HG02588 (cell line): ENCODE measurements around the gene NMNAT3.

ENCODE experiments used
- ATAC-seq: cut with Tn5 transposase; IDR thresholded peaks from one replicate; pipeline ENCODE4 v1.9.1; 2021; ENCODE audit warnings: mild to moderate bottlenecking, moderate library complexity; ENCODE audit not compliant: unreplicated experiment

NMNAT3 gene

DNA sequence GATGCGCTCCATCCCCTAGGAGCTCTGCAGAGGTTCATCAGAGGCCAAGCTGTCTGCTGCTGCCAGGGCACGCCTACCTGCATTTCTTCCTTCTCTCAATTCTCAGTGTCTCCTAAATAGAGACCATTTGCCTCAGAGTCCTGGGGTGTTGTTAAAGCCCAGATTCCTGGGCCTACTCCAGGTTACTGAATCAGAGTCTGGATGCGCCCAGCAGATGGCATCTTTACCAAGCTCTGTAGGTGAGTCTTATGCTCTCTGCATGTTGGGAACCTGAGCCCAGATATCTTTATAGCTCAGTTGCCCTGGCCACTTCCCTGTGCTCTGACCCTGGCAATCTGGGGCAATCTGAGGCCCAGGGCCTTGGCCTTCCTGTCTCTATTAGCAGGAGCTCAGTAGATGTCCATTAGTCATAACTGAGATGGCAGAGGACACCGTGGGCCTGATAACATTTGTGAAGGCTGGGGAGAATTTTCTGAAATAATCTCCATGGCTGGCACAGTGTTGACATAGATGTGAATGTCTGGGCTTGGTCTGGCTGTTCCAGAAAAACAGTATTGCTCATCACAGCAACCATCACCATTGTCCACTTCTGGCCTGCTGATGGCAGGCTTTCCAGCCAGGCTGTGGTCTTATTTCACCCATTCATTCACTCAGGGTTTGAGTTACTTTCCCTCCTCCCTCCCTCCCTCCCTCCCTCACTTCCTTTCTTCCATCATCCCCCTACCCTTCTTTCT, 125.0 kb downstream of the NMNAT3 start:
- no peak for ATAC-seq

DNA sequence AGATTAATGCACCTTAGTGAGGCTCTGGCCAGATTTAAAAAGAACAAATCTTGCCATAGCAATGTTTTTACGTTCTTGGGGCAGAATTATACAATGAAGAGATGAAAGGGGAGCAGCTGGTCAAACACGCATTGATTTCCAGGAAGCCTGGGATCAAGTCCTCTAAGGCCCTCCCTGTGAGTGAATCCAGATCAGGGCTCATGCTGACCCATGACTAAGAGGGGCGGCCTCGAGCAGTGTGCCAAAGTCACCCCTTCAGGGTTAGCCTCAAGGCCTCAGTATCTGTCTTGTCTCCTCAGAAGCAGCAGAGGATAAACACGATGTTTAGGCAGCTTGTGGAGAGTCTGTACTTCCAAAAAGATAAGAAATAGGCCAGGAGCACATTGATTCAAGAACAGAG, 129.0 kb downstream of the NMNAT3 start:
- ATAC-seq: no peak

DNA sequence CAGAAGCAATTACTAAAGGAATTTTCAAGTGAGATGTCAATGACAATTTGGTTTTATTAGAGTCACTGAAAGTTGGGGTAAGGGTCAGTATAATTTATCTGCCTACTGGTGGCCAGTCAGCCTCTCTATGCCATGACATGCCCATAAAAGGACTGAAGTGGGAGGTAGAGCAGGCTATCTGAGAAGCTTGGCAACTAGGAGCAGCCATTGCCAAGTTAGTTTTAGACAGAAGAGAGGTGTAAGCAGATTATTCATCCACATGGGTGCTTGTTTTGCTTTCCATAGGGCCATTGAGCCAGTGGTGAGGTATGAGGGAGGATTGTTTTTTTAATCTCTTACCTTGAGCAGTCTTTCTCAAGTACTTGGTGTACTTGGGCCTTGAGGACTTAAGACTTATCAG, 130.1 kb downstream of the NMNAT3 start:
- no peak for ATAC-seq

GRCh38 chr3:139546772-139547171, 131.0 kb downstream of the NMNAT3 start:
- no peak for ATAC-seq

DNA sequence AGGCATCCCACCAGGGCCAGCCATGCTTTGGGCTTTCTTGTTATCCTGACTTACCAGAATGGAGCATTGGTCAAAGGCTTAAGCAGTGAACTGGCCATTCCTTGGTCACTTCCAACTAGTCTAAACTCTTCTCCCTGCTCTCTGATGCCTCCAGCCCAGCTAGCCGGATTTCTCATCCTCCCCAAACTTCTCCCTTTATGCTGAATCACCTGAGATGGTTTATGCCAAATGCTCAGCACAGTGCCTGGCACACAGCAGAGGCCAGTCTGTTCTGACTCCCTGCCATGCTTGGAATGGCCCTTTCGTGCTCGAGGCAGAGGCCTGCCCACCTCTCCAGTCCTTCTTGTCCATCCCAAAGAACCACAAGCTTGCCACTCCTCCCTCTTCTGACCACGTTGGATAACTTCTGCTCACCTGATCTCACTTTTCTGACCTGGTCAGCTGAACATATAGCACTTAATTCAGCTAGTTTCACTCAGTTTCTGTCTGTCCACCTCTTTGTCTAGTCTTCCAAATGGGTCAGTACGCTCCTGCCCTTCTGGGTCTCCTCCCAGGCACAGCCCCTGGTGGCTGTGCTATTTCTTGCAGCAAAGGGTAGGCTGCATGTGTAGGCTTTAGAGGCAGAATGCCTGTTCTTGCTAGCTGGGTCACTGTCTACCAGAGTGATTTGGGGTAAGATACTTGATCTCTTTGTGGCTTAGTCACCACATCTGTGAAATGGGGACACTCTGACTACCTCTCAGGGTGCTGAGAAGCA, 136.1 kb downstream of the NMNAT3 start:
- no peak for ATAC-seq

DNA sequence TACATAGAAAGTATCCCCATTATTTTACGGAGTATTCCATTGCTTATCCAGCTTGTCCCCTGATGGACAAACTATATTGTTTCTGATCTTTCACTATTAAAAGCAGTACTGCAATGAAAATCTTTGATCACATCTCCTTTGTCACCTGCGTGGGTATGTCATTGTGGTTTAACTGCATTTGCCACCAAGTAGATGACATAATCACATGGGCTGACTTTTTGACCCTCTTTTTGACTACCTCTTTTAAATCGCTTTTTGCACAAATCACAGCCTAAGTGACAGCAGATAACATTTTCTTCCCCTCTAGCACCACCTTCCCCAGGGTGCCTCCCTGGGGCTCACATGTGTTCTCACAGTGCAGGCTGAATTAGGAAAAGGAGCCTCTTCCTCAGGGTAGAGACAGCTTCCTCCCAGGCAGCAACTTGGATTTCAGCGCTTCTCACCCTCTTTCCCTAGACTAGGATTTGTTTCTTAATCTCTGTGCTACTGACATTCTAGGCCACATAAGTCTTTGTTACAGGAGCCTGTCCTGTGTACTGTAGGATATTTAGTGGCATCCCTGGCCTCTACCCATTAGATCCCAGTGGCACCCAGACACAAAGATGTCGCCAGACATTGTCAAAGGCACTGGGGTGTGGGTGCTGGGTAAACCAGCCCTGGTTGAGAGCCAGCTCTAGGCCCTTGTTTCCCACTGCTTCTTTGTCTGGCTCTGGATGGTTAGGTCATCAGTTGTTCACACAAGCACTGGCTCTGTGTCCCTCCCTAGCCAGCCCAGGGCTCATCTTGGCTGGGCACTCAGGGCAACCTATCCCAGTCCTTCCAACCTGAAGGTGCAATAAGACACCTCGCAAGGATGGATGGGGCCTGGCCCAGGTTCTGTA, 136.9 kb downstream of the NMNAT3 start:
- ATAC-seq: no peak

- no peak for ATAC-seq
Observed at GRCh38 chr3:139538733-139539132, 139.0 kb downstream of the NMNAT3 start.

DNA sequence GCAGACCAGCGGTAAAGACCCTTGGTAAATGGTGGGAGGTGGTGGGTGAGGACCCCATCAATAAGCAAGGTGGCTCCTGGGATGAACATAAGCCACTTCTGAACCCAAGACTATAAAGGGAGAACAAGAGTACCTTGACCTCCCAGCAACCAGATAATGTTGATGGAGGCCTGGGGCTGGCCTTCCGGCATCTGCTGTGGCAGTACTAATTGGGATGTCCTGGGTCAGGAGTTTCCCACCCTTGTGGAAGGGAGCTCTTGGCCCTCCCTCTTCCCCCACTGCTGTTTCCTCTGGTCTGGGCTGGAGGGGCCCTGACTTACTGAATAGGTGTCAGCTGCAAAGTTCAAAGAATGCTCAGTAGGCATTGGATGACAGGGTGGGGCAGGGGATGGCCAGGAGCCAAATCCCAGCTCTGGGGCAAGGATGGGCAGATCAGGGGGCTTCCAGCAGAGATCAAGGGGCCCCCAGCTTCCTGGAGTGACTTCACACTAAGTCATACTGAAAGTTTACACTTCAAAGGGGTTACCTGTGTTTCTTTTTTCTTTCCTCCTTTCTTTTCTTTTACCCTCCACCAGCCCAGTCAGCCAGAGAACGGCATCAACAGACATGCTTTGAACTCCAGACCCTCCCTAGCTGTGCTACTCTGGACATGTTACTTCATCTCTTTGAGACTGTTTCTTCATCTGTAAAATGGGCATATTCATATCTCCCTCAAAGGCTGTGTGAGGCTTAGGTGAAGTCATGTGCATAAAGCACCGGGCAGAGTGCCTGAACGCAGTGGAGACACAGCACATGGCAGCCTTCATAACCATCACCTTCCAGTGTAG, 139.8 kb downstream of the NMNAT3 start:
- ATAC-seq: no peak

GRCh38 chr3:139537361-139537760, 140.4 kb downstream of the NMNAT3 start:
- no peak for ATAC-seq

GRCh38 chr3:139534992-139535879, 142.5 kb downstream of the NMNAT3 start:
- ATAC-seq: no peak

DNA sequence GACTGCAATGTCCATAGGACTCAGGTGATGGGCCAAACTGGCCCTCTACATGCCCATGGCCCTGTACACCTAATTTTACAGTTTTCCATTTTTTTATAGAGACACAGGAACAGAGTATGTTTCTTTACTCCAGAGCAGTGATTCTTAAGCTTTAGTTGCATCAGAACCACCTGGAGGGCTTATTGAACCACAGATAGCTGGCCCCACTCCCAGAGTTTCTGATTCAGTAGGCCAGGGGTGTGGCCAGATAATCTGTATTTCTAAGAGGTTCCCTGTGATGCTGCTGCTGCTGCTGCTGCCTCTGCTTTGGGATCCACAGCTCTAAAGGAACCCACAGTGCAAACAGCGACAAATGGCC, 143.3 kb downstream of the NMNAT3 start:
- no peak for ATAC-seq

DNA sequence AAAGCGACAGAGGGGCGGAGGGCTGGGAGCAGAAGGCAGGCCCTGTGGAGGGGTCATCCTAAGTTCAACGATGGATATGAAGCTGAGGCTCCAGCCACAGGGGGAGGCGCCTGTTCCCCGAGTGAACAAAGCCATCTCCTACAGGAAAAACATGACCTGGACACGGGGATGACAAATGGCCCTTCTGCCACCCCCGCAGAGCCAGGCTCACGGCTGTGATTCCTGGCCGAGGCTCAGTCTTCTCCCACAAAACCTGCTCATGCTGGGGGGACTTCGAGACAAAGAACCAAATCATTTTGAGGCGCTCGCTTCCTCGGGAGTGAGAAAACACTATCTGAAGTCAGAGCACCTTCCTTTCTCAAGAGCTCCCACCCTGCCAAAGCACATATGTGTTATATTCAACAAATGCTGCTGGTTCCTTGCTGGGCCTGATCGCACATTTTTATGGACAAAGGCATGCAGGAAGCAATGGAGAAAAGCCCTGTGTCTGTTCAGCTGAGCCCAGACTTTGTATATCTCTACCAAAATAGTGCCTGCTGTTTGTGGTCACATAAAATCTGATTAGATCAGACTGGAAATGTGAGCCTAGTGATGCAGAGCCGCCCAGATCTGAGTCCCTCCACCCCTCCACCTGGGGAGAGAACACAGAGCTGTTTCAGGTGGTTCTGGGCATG, 143.9 kb downstream of the NMNAT3 start:
- no peak for ATAC-seq

- ATAC-seq: no peak
Observed at GRCh38 chr3:139532976-139533375, 144.8 kb downstream of the NMNAT3 start.

DNA sequence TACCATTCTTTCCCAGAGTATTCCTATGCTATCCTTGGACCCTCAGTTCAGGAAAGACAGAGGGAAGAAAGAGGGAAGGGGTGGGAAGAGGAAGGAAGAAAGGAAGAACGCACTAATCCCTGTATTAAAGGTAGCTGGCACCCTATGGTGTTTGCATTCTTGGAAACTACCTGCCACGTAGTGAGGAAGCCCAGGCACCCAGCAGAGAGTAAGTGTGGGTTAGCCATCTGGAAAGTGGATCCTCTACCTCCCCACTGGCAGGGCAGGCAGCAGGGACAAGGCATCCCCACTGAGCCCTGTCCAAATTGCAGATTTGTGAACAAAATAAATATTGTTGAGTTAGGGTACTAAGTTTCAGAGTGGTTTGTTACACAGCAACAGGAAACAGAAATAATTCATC, 147.1 kb downstream of the NMNAT3 start:
- no peak for ATAC-seq

DNA sequence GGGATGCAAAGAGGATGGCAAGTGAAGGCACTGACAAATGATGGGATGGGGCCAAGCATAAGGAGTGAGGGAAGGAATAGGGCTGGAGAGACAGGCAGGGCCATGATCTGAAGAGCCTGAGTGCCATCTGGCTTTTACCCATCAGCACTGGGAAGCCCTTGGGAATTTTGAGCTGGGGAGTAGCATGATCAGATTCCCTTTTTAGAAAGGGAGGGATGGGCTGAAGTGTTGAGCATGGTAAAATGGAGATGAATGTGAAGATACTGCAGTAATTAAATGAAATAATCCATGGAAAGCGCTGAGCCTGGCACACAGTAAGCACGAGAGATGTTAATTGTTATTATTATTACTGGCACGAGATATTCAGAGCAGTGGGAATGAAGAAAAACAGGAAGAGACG, 148.1 kb downstream of the NMNAT3 start:
- no peak for ATAC-seq

DNA sequence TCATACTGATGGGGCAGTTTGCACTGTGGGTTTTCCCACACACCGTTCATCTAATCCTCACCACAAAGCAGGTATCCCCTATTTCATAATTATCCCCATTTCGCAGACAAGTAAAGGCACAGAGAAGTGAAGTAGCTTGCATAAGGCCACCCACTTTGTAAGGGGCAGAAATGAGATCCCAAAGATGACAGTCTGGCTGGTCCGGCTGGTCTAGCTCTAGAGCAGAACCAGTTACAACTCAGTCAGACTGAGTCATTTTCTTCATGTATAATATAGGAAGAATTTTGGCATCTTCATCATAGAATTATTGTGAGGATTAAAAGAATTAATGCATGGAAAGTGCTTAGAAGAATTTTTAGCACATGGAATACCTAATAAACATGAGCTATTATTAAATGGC, 148.8 kb downstream of the NMNAT3 start:
- ATAC-seq: no peak

GRCh38 chr3:139528281-139528680, 149.5 kb downstream of the NMNAT3 start:
- no peak for ATAC-seq

DNA sequence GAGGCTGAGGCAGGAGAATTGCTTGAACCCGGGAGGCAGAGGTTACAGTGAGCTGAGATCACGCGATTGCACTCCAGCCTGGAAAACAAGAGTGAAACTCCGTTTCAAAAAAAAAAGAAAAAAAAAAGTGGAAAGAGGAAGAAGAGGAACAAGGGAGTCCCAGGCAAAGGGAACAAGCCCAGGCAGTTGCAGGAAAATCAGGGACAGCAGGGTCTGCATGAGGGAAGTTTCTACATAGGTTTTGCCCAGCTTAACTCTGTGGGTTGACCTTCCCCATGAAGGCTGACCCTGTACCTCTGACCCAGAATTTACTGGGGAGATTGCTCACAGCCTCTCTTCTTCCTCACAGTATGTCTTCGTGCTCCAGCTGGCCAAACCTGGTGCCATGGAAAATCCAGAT, 150.5 kb downstream of the NMNAT3 start:
- no peak for ATAC-seq

GRCh38 chr3:139526146-139526545, 151.6 kb downstream of the NMNAT3 start:
- no peak for ATAC-seq
